Ovary (tissue), 3 donors: ENCODE results near the gene TEAD3.

Source experiments
- CTCF ChIP-seq, 3 donors: fragments of 450-650 bp in 2 of 3; fragments of 200-600 bp in 1 of 3; IDR thresholded peaks; one replicate each; pipeline versions ENCODE4 v1.5.1 to v1.8.0; 2016 to 2022; ENCODE audit warnings: antibody characterized with exemption in 3 of 3, mild to moderate bottlenecking in 1 of 3
- EP300 ChIP-seq: sonication (generic); formaldehyde crosslinking; IDR thresholded peaks from one replicate; pipeline ENCODE4 v1.6.1; 2017; ENCODE audit warnings: antibody characterized with exemption
- POLR2A ChIP-seq: fragments of 450-650 bp; IDR thresholded peaks from one replicate; pipeline ENCODE4 v1.6.1; 2017; ENCODE audit warnings: antibody characterized with exemption, mild to moderate bottlenecking, moderate library complexity
- donor health status: DM: no; HTN: no; CAD: no.

GRCh38 chr6:35476004-35476403 is 20.9 kb downstream of the TEAD3 start:
- TF ChIP-seq CTCF (IDR thresholded peaks at IDR 0.05): no peak
- no peak for TF ChIP-seq POLR2A
- TF ChIP-seq EP300: no peak
